ENCODE results near the gene KDELR3.

DNA sequence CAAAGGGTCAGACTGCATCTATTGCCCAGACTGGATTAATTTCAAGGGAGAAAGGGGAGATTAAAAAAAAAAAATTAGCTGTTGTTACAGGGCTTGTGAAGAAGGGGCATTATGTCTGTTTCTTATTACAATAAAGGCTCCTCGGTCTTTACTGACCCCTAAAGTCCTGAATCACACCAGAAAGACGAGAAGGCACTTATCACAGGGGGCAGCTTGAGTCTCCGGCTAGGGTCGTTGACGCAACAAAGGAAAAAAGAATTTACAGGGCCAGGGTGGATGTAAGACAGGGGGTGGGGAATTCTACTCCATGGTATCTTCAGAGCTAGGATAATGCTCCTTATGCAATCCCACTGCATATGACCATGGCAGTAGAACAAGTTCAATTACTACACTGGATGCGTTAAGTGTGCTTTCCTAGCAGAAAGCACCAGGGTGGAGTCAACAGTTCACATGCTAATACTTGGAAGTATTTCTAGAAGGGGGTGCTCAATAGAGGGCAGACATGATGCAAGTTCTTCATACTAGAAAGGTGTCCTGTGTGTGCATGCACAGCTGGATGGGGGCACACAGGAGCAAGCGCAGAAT is 21.8 kb downstream of the KDELR3 start:
- TF ChIP-seq, protein P1, sequence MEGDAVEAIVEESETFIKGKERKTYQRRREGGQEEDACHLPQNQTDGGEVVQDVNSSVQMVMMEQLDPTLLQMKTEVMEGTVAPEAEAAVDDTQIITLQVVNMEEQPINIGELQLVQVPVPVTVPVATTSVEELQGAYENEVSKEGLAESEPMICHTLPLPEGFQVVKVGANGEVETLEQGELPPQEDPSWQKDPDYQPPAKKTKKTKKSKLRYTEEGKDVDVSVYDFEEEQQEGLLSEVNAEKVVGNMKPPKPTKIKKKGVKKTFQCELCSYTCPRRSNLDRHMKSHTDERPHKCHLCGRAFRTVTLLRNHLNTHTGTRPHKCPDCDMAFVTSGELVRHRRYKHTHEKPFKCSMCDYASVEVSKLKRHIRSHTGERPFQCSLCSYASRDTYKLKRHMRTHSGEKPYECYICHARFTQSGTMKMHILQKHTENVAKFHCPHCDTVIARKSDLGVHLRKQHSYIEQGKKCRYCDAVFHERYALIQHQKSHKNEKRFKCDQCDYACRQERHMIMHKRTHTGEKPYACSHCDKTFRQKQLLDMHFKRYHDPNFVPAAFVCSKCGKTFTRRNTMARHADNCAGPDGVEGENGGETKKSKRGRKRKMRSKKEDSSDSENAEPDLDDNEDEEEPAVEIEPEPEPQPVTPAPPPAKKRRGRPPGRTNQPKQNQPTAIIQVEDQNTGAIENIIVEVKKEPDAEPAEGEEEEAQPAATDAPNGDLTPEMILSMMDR (IDR thresholded peaks at IDR 0.05), result no peak
- no peak for TF ChIP-seq POLR2A (IDR thresholded peaks at IDR 0.05)
